Spinal cord (tissue), 10 donors: ENCODE measurements around the gene SLC9A7. TPM values are rescaled to one million over a fixed set of nuclear protein-coding genes. Genes with fewer than 3 reads are reported as not detected.

ENCODE experiments used
- DNase-seq, 6 donors: peaks; one replicate each; pipeline versions ENCODE4 v3.0.0 to v3.0.0-alpha.2; 2013 to 2015; ENCODE audit warnings: low spot score in 6 of 6, low read depth in 4 of 6
- H3K27ac ChIP-seq: one replicate; pipeline ENCODE4 v1.5.1; 2013; ENCODE audit warnings: low read depth, low read length, control low read depth
- H3K27me3 ChIP-seq: one replicate; pipeline ENCODE4 v1.6.1; 2013; ENCODE audit warnings: low read length; ENCODE audit not compliant: control insufficient read depth, insufficient read depth
- H3K36me3 ChIP-seq: one replicate; pipeline ENCODE4 v1.6.1; 2013; ENCODE audit warnings: low read length; ENCODE audit not compliant: control insufficient read depth, insufficient read depth
- H3K4me1 ChIP-seq: one replicate; pipeline ENCODE4 v1.6.1; 2013; ENCODE audit warnings: low read length; ENCODE audit not compliant: control insufficient read depth, insufficient read depth
- H3K4me3 ChIP-seq: one replicate; pipeline ENCODE4 v1.5.1; 2013; ENCODE audit warnings: low read depth, low read length, control low read depth
- H3K9me3 ChIP-seq: one replicate; pipeline ENCODE4 v1.6.1; 2013; ENCODE audit warnings: low read length; ENCODE audit not compliant: control insufficient read depth, insufficient read depth
- WGBS: methylation state at CpG from one replicate; pipeline ENCODE4 v1.1.5; 2013; ENCODE audit warnings: missing lambda C conversion rate; ENCODE audit not compliant: insufficient coverage; 5-methylcytosine and 5-hydroxymethylcytosine counted together
- polyA plus RNA-seq, 2 donors: library from polyadenylated mRNA; unstranded; fragments of 120-200 nt; gene quantifications; one replicate each; pipeline ENCODE4 v1.2.1, GENCODE V29; 2013; ENCODE audit not compliant: insufficient read length in 2 of 2
- total RNA-seq, 2 donors: library from RNA; depleted of rRNA in 1 of 2; stranded (reverse); fragments of 120-200 nt in 1 of 2; fragments of >200 nt in 1 of 2; gene quantifications; one replicate each; pipeline versions ENCODE4 v1.2.3 to v1.2.4, GENCODE V29; 2013 to 2014
- donor health status: healthy.

Gene SLC9A7
- total and polyA plus RNA-seq, 4 donors, result 15.4 to 57.8 (median 25.3) TPM

DNA sequence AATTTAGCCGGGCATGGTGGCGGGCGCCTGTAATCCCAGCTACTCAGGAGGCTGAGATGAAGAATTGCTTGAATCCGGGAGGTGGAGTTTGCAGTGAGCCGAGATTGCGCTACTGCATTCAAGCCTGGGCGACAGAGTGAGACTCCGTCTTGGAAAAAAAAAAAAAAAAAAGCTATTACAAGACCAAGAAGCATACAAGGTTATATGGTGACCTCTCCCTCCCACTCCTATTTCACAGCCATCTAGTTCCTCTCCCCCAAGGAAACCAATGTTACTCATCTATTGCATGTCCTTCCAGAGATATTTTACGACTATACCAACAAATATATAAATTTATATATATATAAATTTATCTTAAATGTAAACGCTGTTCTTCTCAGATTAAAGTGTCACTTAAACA lies 3.2 kb downstream of the SLC9A7 start:
- 62% methylated on average over 3 of the region's 10 CpGs for WGBS
- no peaks in the 10 kb centered on the region for H3K9me3 ChIP-seq
- no peak overlapping the region for H3K27ac ChIP-seq
- DNase-seq, result no peak
- peaks cover 11% of the 10 kb centered on the region for H3K4me1 ChIP-seq
- peaks cover 4% of the 10 kb centered on the region for H3K27me3 ChIP-seq
- no peaks in the 10 kb centered on the region for H3K36me3 ChIP-seq
- no peak overlapping the region for H3K4me3 ChIP-seq

DNA sequence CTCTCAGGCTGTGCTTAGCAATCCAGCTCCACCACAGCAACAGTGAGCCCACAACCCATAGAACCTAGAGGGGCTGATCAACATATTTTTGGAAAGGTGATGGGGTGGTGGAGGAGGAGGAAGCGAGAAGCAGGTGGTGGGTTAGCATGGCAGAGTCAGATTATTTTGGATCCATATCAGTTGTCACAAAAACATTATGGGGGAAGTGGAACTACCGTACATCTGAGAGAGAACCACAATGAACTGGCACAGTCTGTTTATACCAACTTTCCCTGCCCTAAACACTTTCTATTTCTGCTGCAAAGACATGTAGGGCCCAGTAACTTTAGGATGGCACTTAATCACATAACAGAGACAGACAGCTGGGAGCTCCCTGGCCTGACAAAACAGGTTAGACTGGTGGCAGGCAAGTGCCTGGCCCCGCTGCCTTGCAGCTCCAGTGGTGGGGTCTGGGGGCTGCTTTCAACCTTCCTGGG lies 4.3 kb downstream of the SLC9A7 start:
- no peaks in the 10 kb centered on the region for H3K36me3 ChIP-seq
- peaks cover 9% of the 10 kb centered on the region for H3K4me1 ChIP-seq
- no peak overlapping the region for H3K4me3 ChIP-seq
- no peak for DNase-seq
- H3K27me3 ChIP-seq, result peaks cover 4% of the 10 kb centered on the region
- WGBS, result 47% methylated on average over 2 of the region's 3 CpGs
- no peak overlapping the region for H3K27ac ChIP-seq
- no peaks in the 10 kb centered on the region for H3K9me3 ChIP-seq

DNA sequence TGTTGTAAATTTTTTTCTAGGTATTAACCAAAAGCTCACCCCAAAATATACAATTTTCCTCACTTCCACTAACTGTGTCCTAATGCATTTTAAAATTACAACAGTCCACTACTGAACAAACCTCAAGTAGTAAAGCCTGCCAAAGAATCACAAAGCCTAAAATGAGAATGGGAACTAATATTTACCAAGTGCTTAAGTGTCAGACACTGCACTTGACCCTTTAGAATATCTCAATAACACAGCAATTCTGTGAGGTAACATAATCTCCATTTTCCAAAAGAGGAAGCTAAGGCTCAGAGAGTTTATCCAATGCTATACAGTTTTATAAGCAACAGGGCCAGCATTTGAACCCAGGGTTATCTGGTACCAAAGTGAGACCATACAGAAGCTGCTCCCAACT lies 4.9 kb downstream of the SLC9A7 start:
- H3K9me3 ChIP-seq, result no peaks in the 10 kb centered on the region
- H3K27ac ChIP-seq, result no peak overlapping the region
- no peaks in the 10 kb centered on the region for H3K36me3 ChIP-seq

DNA sequence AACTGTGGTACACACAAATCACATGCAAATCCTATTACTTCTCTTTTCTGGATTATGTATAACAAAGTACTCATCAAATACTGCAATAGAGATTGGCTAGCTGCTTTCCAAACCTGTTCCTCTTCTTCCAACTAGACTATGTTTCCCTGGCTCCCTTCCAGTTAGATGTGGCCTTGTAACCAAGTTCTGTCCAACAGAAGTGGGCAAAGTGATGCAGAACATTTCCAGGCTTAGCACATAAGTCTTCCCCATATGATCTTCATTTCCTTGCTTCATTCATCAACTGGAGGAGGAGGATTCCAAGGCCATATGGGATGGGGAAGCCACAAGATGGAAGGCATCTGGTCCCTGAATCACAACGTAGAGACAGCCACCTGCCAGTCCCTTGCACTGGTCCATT lies 8.0 kb downstream of the SLC9A7 start:
- no CpG with 5 or more reads among the region's 1 CpG for WGBS
- Histone ChIP-seq H3K27ac (no peak overlapping the region), H3K36me3 (no peaks in the 10 kb centered on the region), H3K9me3 (no peaks in the 10 kb centered on the region), H3K4me3 (no peak overlapping the region), H3K4me1 (no peaks in the 10 kb centered on the region), H3K27me3 (no peaks in the 10 kb centered on the region)
- peak in 1 of 6 donors; percentile 80 for DNase-seq

More for the DNA sequence above, 4.9 kb downstream of the SLC9A7 start:
- Histone ChIP-seq H3K4me3 (no peak overlapping the region), H3K4me1 (peaks cover 5% of the 10 kb centered on the region), H3K27me3 (no peaks in the 10 kb centered on the region)
- no peak for DNase-seq

DNA sequence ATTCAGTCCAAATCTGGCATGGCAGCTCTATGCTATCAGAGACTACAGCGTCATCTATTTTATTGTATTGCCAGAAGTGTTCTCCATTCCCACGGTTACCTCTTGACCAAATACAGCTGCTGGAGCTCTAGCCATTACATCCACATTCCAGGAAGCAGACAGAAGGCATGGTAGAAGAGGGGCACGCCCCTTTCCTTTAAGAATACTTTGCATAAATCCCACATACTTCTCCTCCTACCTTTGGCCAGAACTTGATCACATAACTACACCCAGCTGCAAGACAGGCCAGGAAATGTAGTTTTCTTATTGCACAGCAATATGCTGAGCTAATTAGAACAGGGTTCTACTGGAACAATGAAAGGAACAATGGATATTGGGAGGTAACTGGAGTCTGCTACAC lies 14.9 kb downstream of the SLC9A7 start:
- no peaks in the 10 kb centered on the region for H3K27me3 ChIP-seq
- H3K27ac ChIP-seq, result no peak overlapping the region
- DNase-seq, result no peak
- no peaks in the 10 kb centered on the region for H3K9me3 ChIP-seq
- no peak overlapping the region for H3K4me3 ChIP-seq
- 73% methylated on average over 3 of the region's 3 CpGs for WGBS
- H3K4me1 ChIP-seq, result no peaks in the 10 kb centered on the region
- H3K36me3 ChIP-seq, result no peaks in the 10 kb centered on the region

DNA sequence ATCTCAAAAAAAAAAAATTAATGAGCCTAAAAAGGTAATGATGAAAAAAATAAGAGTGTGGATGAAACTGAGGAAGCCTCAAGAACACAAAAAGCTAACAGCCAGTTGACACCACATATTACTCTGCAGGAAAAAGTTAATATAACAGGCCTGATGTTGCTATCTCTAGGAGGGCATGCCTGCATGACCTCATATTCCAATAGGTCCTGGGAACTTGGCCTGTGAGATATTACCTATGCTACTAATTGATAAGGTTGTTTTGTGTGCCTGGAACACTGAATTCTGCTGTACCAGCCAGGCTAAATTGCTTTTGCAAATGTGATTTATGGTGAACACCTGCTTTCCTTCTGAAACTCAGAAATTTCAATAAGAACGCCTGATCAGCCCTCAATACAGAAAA lies 15.9 kb downstream of the SLC9A7 start:
- no peak for DNase-seq
- Histone ChIP-seq H3K36me3 (no peaks in the 10 kb centered on the region), H3K4me1 (no peaks in the 10 kb centered on the region), H3K27ac (no peak overlapping the region), H3K4me3 (no peak overlapping the region), H3K9me3 (no peaks in the 10 kb centered on the region), H3K27me3 (no peaks in the 10 kb centered on the region)
- no CpG with 5 or more reads among the region's 1 CpG for WGBS

DNA sequence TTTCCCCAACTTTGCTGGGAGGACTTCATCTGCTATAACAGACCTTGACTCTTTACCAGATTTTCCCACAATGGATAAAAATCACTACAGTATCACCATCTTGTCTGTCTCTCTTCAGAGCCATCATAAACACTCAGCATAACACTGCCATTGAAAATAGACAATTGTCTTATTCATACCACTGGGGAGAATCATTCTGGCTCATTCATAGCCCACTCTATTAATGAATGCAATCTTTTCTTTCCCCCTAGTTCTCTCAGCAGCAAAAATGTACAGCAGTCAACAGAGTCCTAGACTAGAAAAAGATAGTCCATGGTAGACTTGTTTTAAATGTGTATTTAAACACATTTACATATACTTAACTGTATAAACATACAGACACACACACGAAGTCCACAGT lies 19.2 kb downstream of the SLC9A7 start:
- Histone ChIP-seq H3K4me3 (no peak overlapping the region), H3K36me3 (no peaks in the 10 kb centered on the region), H3K27ac (no peak overlapping the region), H3K4me1 (no peaks in the 10 kb centered on the region), H3K9me3 (peaks cover 6% of the 10 kb centered on the region), H3K27me3 (no peaks in the 10 kb centered on the region)
- no peak for DNase-seq
- no CpG with 5 or more reads among the region's 1 CpG for WGBS

DNA sequence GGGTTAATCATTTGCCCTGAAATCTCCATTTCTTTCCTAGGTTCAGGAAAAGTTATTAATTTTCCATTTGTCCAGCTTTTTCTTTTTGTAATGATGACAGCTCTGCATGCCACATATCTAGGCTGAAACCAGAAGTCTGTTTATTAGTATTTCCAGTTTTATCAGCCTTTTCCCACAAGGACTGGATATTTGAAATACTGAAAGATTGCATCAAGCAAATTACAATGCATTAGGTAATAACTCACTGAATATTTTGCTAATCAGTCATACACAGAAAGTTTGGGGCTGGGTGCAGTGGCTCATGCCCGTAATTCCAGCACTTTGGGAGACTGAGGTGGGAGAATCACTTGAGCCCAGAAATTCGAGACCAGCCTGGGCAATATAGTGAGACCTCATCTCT lies 21.5 kb downstream of the SLC9A7 start:
- H3K27me3 ChIP-seq, result no peaks in the 10 kb centered on the region
- WGBS, result no CpG with 5 or more reads among the region's 2 CpGs
- no peak overlapping the region for H3K4me3 ChIP-seq
- H3K9me3 ChIP-seq, result peaks cover 6% of the 10 kb centered on the region
- no peaks in the 10 kb centered on the region for H3K36me3 ChIP-seq
- no peak overlapping the region for H3K27ac ChIP-seq
- no peak for DNase-seq
- no peaks in the 10 kb centered on the region for H3K4me1 ChIP-seq

DNA sequence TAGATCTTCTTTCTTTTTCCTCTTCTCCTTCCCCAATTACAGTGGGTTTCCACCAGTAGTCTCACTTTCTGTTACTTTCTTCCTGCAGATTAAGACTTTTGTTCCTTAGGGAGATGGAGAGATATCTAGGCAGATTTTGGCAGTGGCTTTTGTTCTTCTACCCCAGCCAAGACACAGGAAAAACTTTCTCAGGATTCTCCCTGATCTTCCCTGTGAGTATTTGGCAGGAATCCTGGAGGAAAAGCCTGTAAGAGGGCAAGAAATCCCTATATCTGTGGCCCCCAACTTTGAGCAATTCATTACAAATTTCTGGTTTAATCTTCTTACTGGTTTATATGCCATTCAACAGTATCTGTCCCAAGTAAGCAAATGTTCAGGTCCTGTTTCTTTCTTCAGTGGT lies 21.9 kb downstream of the SLC9A7 start:
- no peak overlapping the region for H3K27ac ChIP-seq

DNA sequence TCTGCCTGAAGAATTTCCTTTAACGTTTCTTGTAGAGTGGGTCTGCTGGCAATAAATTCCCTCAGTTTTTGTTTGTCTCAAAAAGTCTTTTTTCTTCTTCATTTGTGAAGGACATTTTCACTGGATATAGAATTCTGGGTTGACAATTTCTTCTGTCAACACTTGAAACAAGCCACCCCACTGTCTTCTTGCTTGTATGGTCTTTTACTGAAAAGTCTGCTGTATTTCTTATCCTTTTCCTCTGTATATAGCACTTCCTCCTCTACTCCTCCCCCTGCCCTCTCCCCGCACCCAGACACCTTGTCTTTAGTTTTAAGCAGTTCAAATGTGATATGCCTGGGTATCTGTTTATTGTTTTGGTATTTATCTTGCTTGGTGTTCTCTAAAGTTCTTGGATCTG lies 23.3 kb downstream of the SLC9A7 start:
- no peaks in the 10 kb centered on the region for H3K36me3 ChIP-seq
- no peak for DNase-seq
- H3K4me1 ChIP-seq, result no peaks in the 10 kb centered on the region
- no CpG with 5 or more reads among the region's 2 CpGs for WGBS
- H3K9me3 ChIP-seq, result peaks cover 6% of the 10 kb centered on the region
- H3K27ac ChIP-seq, result no peak overlapping the region
- no peaks in the 10 kb centered on the region for H3K27me3 ChIP-seq
- no peak overlapping the region for H3K4me3 ChIP-seq

More for the DNA sequence above, 21.9 kb downstream of the SLC9A7 start:
- Histone ChIP-seq H3K36me3 (no peaks in the 10 kb centered on the region), H3K4me3 (no peak overlapping the region), H3K9me3 (peaks cover 6% of the 10 kb centered on the region), H3K27me3 (no peaks in the 10 kb centered on the region), H3K4me1 (no peaks in the 10 kb centered on the region)
- DNase-seq, result no peak
